Prostate gland (tissue), 2 donors: ENCODE measurements around the gene STK4. TPM values are rescaled to one million over a fixed set of nuclear protein-coding genes. Genes with fewer than 3 reads are reported as not detected.

Experiments
- DNase-seq: peaks from one replicate; pipeline ENCODE4 v3.0.0-alpha.2; 2019; ENCODE audit warnings: low spot score
- H3K27ac ChIP-seq, 2 donors: fragments of 200-600 bp; sonication (generic); 2 replicates each; pipeline ENCODE4 v1.5.1; 2017 to 2019
- H3K27me3 ChIP-seq: fragments of 200-600 bp; sonication (generic); replicated peaks from 2 replicates; pipeline ENCODE4 v1.5.1; 2019; ENCODE audit not compliant: insufficient read depth
- H3K36me3 ChIP-seq, 2 donors: fragments of 200-600 bp; sonication (generic); 1 replicate in 1 of 2; 2 replicates in 1 of 2; pipeline versions ENCODE4 v1.5.1 to v1.8.1; 2017 to 2019
- H3K4me1 ChIP-seq: fragments of 200-600 bp; sonication (generic); replicated peaks from 2 replicates; pipeline ENCODE4 v1.5.1; 2019
- H3K4me3 ChIP-seq, 2 donors: fragments of 200-600 bp; sonication (generic); 2 replicates each; pipeline ENCODE4 v1.5.1; 2017 to 2019
- H3K9me3 ChIP-seq: fragments of 200-600 bp; sonication (generic); 2 replicates; pipeline ENCODE4 v1.5.1; 2017
- POLR2A ChIP-seq: fragments of 450-650 bp; IDR thresholded peaks from one replicate; pipeline ENCODE4 v1.6.1; 2016; ENCODE audit warnings: antibody characterized with exemption, mild to moderate bottlenecking
- POLR2AphosphoS5 ChIP-seq: sonication (generic); formaldehyde crosslinking; IDR thresholded peaks from one replicate; pipeline ENCODE4 v1.6.1; 2017; ENCODE audit warnings: antibody characterized with exemption
- WGBS: methylation state at CpG from one replicate; pipeline ENCODE4 v1.1.5; 2018; 5-methylcytosine and 5-hydroxymethylcytosine counted together
- intact Hi-C: fragments of 100-400 bp; cut with DNase I; formaldehyde crosslinking; loops from one replicate; pipeline ENCODE4 v1.14.2; 2022
- total RNA-seq, 2 donors: library from RNA; depleted of rRNA; stranded (reverse); fragments of >200 nt; gene quantifications; one replicate each; pipeline ENCODE4 v1.1.0, GENCODE V29; 2016
- TF ChIP-seq, protein P1 (sequence below), 4 experiments: fragments of 200-600 bp in 2 of 4; fragments of 450-650 bp in 2 of 4; sonication (generic) in 2 of 4; IDR thresholded peaks; 1 replicate in 3 of 4; 2 replicates in 1 of 4; pipeline ENCODE4 v1.5.1; 2016 to 2019; ENCODE audit warnings: antibody characterized with exemption in 4 of 4, mild to moderate bottlenecking in 2 of 4, moderate library complexity in 2 of 4

The STK4 gene
- total RNA-seq, 2 donors from 2014 or later: 14.4 to 35.1 TPM

- no peak overlapping the region for H3K4me3 ChIP-seq
- no peaks in the 10 kb centered on the region for H3K36me3 ChIP-seq
- peak overlapping the region; percentile 8 to 26 for H3K27ac ChIP-seq
- intact Hi-C loops: no loop called here
- TF ChIP-seq, protein P1, sequence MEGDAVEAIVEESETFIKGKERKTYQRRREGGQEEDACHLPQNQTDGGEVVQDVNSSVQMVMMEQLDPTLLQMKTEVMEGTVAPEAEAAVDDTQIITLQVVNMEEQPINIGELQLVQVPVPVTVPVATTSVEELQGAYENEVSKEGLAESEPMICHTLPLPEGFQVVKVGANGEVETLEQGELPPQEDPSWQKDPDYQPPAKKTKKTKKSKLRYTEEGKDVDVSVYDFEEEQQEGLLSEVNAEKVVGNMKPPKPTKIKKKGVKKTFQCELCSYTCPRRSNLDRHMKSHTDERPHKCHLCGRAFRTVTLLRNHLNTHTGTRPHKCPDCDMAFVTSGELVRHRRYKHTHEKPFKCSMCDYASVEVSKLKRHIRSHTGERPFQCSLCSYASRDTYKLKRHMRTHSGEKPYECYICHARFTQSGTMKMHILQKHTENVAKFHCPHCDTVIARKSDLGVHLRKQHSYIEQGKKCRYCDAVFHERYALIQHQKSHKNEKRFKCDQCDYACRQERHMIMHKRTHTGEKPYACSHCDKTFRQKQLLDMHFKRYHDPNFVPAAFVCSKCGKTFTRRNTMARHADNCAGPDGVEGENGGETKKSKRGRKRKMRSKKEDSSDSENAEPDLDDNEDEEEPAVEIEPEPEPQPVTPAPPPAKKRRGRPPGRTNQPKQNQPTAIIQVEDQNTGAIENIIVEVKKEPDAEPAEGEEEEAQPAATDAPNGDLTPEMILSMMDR (IDR thresholded peaks at IDR 0.05): no peak
- peak; percentile 48 for TF ChIP-seq POLR2AphosphoS5
- 38% methylated on average over 2 of the region's 2 CpGs for WGBS
- DNase-seq: peak; percentile 29
- H3K27me3 ChIP-seq: no peaks in the 10 kb centered on the region
- H3K9me3 ChIP-seq: no peaks in the 10 kb centered on the region
- no peaks in the 10 kb centered on the region for H3K4me1 ChIP-seq
These were observed 12.8 kb downstream of the STK4 start for GRCh38 chr20:44979090-44979621.

DNA sequence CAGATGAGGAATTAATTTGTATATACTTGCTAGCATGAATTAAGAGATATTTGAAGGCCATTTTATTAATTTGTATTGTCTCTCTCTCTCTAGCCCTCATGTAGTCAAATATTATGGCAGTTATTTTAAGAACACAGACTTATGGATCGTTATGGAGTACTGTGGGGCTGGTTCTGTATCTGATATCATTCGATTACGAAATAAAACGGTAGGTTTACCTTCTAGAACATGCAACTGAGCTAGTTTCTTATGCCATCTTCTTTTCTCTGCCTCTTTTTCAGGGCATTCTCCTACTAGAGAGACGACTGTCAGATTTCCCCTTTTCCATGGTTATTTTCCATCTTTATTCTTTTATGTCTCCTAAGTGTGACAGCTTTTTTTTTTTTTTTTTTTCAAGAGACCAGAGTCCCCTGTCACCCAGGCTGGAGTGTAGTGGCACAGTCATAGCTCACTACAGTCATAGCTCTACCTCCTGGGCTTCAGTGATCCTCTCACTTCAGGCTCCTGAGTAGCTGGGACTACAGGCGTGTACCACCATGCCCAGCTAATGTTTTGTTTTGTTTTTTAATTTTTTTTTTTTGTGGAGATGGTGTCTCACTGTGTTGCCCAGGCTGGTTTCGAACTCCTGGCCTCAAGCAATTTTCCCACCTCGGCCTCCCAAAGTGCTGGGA lies 15.6 kb downstream of the STK4 start:
- Histone ChIP-seq H3K4me1 (no peaks in the 10 kb centered on the region), H3K27ac (no peak overlapping the region), H3K9me3 (no peaks in the 10 kb centered on the region), H3K36me3 (no peaks in the 10 kb centered on the region), H3K4me3 (no peak overlapping the region), H3K27me3 (no peaks in the 10 kb centered on the region)
- no peak for TF ChIP-seq POLR2AphosphoS5
- TF ChIP-seq POLR2A: no peak
- TF ChIP-seq, protein P1 (IDR thresholded peaks at IDR 0.05): no peak
- intact Hi-C loops: no loop called here
- no peak for DNase-seq
- WGBS: 86% methylated on average over 8 of the region's 8 CpGs

- Histone ChIP-seq H3K27ac (no peak overlapping the region), H3K36me3 (no peaks in the 10 kb centered on the region), H3K27me3 (no peaks in the 10 kb centered on the region), H3K4me1 (no peaks in the 10 kb centered on the region), H3K4me3 (no peak overlapping the region), H3K9me3 (no peaks in the 10 kb centered on the region)
- DNase-seq: no peak
- intact Hi-C loops: no loop called here
- WGBS: 98% methylated on average over 7 of the region's 7 CpGs
- no peak for TF ChIP-seq POLR2A
- no peak for TF ChIP-seq POLR2AphosphoS5
- TF ChIP-seq, protein P1 (IDR thresholded peaks at IDR 0.05): no peak
These were observed 16.9 kb downstream of the STK4 start for GRCh38 chr20:44983093-44983674.

GRCh38 chr20:44988631-44989171 lies 22.4 kb downstream of the STK4 start:
- Histone ChIP-seq H3K4me3 (no peak overlapping the region), H3K36me3 (no peaks in the 10 kb centered on the region), H3K4me1 (no peaks in the 10 kb centered on the region), H3K27me3 (no peaks in the 10 kb centered on the region), H3K9me3 (no peaks in the 10 kb centered on the region), H3K27ac (no peak overlapping the region)
- intact Hi-C loops: no loop called here
- WGBS: 96% methylated on average over 1 of the region's 1 CpG
- DNase-seq: no peak
- TF ChIP-seq POLR2AphosphoS5: no peak
- TF ChIP-seq, protein P1 (IDR thresholded peaks at IDR 0.05): no peak
- no peak for TF ChIP-seq POLR2A
